Adrenal gland (tissue), 5 donors: ENCODE results near the gene G3BP2.

Experiments
- POLR2A ChIP-seq, 2 donors: fragments of 450-650 bp; IDR thresholded peaks; one replicate each; pipeline ENCODE4 v1.6.1; 2017; ENCODE audit warnings: antibody characterized with exemption in 2 of 2, mild to moderate bottlenecking in 2 of 2, moderate library complexity in 1 of 2
- TF ChIP-seq, protein P1 (sequence below), 6 experiments: fragments of 450-650 bp in 4 of 6; fragments of 200-600 bp in 2 of 6; sonication (generic) in 1 of 6; IDR thresholded peaks; 1 replicate in 5 of 6; 2 replicates in 1 of 6; pipeline versions ENCODE4 v1.5.1 to v1.8.0; 2016 to 2021; ENCODE audit warnings: antibody characterized with exemption in 6 of 6, mild to moderate bottlenecking in 2 of 6, moderate library complexity in 1 of 6
- donor health status: DM: no; HTN: no; CAD: no.

DNA sequence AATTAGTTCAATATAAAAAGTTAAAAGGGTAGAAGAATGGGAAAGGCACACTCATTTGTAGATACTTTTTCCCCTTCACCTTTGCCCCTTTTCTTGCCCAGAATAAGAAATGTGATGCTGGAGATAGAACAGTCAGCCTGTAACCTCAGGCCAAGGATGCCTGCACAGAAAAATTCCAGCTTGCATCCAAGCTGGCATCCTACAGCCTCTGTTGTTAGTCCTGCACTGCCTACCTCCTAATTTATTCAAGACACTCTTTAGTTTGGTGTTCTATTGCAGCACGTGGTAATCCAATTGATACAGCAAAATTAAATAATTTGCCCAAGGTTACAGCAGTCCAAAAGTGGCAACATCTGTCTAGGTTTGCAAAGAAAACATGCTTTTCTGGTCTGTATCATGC lies 41.5 kb upstream of the G3BP2 start:
- TF ChIP-seq, protein P1, sequence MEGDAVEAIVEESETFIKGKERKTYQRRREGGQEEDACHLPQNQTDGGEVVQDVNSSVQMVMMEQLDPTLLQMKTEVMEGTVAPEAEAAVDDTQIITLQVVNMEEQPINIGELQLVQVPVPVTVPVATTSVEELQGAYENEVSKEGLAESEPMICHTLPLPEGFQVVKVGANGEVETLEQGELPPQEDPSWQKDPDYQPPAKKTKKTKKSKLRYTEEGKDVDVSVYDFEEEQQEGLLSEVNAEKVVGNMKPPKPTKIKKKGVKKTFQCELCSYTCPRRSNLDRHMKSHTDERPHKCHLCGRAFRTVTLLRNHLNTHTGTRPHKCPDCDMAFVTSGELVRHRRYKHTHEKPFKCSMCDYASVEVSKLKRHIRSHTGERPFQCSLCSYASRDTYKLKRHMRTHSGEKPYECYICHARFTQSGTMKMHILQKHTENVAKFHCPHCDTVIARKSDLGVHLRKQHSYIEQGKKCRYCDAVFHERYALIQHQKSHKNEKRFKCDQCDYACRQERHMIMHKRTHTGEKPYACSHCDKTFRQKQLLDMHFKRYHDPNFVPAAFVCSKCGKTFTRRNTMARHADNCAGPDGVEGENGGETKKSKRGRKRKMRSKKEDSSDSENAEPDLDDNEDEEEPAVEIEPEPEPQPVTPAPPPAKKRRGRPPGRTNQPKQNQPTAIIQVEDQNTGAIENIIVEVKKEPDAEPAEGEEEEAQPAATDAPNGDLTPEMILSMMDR (IDR thresholded peaks at IDR 0.05) = no peak
- no peak for TF ChIP-seq POLR2A (IDR thresholded peaks at IDR 0.05)
